AG09309 (cell line): ENCODE data around the gene GTPBP6.

ENCODE experiments used
- DNase-seq: peaks from one replicate; pipeline ENCODE4 v3.0.0-alpha.2; 2010; ENCODE audit warnings: low read depth
- H3K4me3 ChIP-seq: 2 replicates; pipeline ENCODE4 v1.5.1; 2011; ENCODE audit warnings: mild to moderate bottlenecking, low read depth, low read length, moderate library complexity; ENCODE audit not compliant: control insufficient read depth
- CTCF ChIP-seq: IDR thresholded peaks from 2 replicates; pipeline ENCODE4 v1.5.1; 2011; ENCODE audit warnings: mild to moderate bottlenecking, low read depth, low read length, inconsistent platforms; ENCODE audit not compliant: insufficient read depth, control insufficient read depth; ENCODE audit errors: missing control alignments

The GTPBP6 gene

GRCh38 chrX:346034-346813 lies 27.6 kb upstream of the GTPBP6 start:
- no peak for DNase-seq
- H3K4me3 ChIP-seq = no peak overlapping the region
- TF ChIP-seq CTCF = no peak

- no peak for DNase-seq
- TF ChIP-seq CTCF = no peak
- H3K4me3 ChIP-seq = no peak overlapping the region
Measured at GRCh38 chrX:345020-345925, 26.7 kb upstream of the GTPBP6 start.

DNA sequence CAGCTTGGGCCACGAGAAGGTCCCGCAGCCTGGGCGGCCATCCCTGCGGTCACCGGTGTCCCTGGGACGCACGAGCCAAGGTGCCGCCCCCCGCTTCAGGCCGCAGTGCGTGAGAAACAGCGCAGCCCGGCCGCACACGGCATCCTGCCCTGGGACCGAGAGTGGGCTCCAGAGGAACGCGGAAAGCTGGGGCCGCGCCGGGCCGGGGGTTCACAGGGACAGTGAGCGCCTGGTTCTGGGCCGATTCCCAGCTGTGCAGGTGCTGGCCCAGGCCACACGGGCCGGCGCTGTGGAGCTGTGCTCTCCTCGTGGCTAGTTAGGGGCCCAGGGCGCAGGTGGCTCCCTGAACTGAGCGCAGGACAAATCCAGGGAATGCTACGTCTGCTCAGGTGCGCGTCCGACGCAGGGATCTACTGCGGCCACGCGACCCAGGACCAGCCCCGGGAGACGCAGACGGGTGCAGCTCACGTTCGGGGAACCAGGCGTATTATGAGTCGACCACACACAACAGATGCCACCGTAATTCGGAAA lies 25.8 kb upstream of the GTPBP6 start:
- no peak for TF ChIP-seq CTCF

DNA sequence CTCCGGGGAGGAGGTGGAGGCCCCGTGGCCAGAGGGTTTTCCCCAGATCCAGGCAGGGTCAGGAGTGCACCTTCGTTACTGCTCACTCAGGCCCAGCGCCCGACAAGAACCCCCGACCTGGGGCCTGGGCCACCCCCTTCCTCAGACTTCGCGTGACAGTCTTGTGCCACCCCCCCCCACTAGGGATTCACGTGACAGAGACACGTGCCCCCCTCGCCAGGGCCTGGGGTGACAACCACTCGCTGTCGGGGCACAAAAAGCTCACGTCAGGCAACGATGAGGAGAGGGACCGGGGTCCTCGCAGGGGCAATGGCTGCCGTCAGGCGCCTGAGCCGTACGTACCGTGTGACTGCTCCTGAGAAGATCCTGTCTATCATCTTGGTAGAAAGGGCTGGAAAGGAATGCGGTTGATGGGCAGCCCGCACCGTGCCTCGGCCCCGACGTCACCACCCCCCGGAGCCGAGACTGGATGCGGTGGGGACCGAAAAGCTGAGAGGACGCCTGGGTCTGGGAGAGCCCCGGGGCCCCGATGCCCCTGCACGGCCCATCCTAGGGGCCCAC lies 23.0 kb upstream of the GTPBP6 start:
- TF ChIP-seq CTCF = no peak
- H3K4me3 ChIP-seq = no peak overlapping the region
- no peak for DNase-seq

More for the DNA sequence above, 25.8 kb upstream of the GTPBP6 start:
- DNase-seq = no peak
- no peak overlapping the region for H3K4me3 ChIP-seq

DNA sequence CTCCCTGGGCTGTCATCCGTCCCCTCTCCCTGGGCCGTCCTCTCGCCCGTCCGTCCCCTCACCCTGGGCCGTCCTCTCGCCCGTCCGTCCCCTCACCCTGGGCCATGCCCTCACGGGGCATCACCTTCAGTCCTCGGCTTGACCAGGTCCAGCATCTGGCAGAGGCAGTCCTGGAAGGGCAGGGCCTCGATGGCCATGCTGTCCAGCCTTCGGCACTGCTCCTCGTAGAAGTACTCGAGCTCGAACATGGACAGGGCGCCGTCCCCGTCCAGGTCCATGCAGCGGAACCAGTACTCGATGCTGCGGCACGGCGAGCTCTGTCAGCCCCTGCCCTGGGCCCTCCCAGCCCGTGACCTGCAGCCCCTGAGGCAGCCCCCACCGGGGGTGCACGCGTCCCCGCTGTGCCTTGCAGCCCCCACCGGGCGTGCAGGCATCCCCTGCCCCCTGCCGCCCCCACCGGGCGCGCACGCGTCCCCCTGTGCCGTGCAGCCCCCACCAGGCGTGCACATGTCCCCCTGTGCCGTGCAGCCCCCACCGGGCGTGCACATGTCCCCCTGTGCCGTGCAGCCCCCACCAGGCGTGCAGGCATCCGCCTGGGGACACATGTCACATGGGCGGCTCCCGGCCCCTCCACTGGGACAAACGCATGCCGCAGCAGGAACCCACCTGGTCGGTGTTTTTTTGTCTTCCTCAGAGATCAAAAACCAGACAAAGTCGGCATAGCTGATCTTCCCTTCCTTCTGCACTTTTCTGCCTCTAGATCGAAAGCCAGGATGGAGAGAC lies 22.2 kb upstream of the GTPBP6 start:
- no peak for TF ChIP-seq CTCF
- DNase-seq = no peak
- H3K4me3 ChIP-seq = no peak overlapping the region

GRCh38 chrX:340121-340520 lies 21.5 kb upstream of the GTPBP6 start:
- no peak for TF ChIP-seq CTCF
- H3K4me3 ChIP-seq = no peak overlapping the region
- DNase-seq = no peak
